Measurements from ENCODE around the gene SLC25A13.

DNA sequence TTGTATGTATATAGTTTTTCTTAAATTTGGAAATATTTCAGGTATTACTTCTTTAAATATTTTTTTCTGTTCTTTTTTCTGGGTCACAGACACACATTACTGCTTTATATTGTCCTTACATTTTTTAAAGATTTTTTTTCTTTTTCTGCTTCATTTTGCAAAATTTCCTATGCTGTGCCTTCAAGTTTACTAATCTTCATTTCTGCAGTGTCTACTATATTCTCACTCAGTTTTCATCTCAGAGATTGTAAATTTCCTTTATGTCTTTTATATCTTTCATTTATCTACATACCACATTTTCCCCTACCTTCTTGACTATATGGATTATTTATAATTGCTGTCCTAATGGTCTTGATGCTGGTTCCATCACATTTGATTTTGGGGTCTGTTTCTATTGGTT, 210.5 kb downstream of the SLC25A13 start:
- TF ChIP-seq GLIS3 (CRISPR knock-in tag; IDR thresholded peaks at IDR 0.05) = no peak
- no peak for TF ChIP-seq ISL1 (CRISPR knock-in tag; IDR thresholded peaks at IDR 0.05)
- TF ChIP-seq, protein P1, sequence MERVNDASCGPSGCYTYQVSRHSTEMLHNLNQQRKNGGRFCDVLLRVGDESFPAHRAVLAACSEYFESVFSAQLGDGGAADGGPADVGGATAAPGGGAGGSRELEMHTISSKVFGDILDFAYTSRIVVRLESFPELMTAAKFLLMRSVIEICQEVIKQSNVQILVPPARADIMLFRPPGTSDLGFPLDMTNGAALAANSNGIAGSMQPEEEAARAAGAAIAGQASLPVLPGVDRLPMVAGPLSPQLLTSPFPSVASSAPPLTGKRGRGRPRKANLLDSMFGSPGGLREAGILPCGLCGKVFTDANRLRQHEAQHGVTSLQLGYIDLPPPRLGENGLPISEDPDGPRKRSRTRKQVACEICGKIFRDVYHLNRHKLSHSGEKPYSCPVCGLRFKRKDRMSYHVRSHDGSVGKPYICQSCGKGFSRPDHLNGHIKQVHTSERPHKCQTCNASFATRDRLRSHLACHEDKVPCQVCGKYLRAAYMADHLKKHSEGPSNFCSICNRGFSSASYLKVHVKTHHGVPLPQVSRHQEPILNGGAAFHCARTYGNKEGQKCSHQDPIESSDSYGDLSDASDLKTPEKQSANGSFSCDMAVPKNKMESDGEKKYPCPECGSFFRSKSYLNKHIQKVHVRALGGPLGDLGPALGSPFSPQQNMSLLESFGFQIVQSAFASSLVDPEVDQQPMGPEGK (CRISPR knock-in tag; IDR thresholded peaks at IDR 0.05; ENCODE audit: borderline replicate concordance) = no peak
- TF ChIP-seq, protein P2, sequence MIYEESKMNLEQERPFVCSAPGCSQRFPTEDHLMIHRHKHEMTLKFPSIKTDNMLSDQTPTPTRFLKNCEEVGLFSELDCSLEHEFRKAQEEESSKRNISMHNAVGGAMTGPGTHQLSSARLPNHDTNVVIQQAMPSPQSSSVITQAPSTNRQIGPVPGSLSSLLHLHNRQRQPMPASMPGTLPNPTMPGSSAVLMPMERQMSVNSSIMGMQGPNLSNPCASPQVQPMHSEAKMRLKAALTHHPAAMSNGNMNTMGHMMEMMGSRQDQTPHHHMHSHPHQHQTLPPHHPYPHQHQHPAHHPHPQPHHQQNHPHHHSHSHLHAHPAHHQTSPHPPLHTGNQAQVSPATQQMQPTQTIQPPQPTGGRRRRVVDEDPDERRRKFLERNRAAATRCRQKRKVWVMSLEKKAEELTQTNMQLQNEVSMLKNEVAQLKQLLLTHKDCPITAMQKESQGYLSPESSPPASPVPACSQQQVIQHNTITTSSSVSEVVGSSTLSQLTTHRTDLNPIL (CRISPR knock-in tag; IDR thresholded peaks at IDR 0.05; ENCODE audit: low read depth) = no peak
- TF ChIP-seq ZNF8 (CRISPR knock-in tag; IDR thresholded peaks at IDR 0.05) = no peak
- TF ChIP-seq, protein P3, sequence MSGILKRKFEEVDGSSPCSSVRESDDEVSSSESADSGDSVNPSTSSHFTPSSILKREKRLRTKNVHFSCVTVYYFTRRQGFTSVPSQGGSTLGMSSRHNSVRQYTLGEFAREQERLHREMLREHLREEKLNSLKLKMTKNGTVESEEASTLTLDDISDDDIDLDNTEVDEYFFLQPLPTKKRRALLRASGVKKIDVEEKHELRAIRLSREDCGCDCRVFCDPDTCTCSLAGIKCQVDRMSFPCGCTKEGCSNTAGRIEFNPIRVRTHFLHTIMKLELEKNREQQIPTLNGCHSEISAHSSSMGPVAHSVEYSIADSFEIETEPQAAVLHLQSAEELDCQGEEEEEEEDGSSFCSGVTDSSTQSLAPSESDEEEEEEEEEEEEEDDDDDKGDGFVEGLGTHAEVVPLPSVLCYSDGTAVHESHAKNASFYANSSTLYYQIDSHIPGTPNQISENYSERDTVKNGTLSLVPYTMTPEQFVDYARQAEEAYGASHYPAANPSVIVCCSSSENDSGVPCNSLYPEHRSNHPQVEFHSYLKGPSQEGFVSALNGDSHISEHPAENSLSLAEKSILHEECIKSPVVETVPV (CRISPR knock-in tag; IDR thresholded peaks at IDR 0.05) = no peak
- no peak for TF ChIP-seq ESRRG (CRISPR knock-in tag; IDR thresholded peaks at IDR 0.05)
- TF ChIP-seq RARB (CRISPR knock-in tag; IDR thresholded peaks at IDR 0.05) = no peak

Data from SK-N-SH treated with all-trans-retinoic acid at 6 μM for 48 hours (cell line).